OCI-LY7 (cell line): ENCODE measurements around the gene PPFIBP1. TPM values are rescaled to one million over a fixed set of nuclear protein-coding genes. Genes with fewer than 3 reads are reported as not detected.

ENCODE experiments used
- Bru-seq: library from RNA; stranded (reverse); fragments of 400-500 nt; gene quantifications from one replicate; lab custom pipeline; 2021; lab: Mats Ljungman, UMichigan
- BruChase-seq, 2 experiments: library from RNA; stranded (reverse); fragments of 400-500 nt; gene quantifications; one replicate each; lab custom pipeline; 2021; lab: Mats Ljungman, UMichigan
- BruUV-seq: library from RNA; stranded (reverse); fragments of 400-500 nt; replicated peaks from 2 replicates; lab custom pipeline; 2021; lab: Mats Ljungman, UMichigan
- CTCF ChIA-PET: fragments of 300-600 bp; sonication (Branson Sonifier 250); formaldehyde crosslinking; loops from one replicate; lab custom pipeline; 2022; ENCODE audit warnings: antibody characterized with exemption; ENCODE audit not compliant: unreplicated experiment; lab: Charles Lee
- POLR2A ChIA-PET: fragments of 300-600 bp; sonication (Branson Sonifier 250); formaldehyde crosslinking; loops from one replicate; lab custom pipeline; 2022; ENCODE audit warnings: antibody characterized with exemption; lab: Charles Lee
- DNase-seq: peaks from one replicate; pipeline ENCODE4 v3.0.0-alpha.2; 2015; ENCODE audit warnings: low spot score
- H2AFZ ChIP-seq: fragments of 200-600 bp; sonication (generic), shearing (Covaris generic); 2 replicates; pipeline ENCODE4 v1.6.1; 2014; ENCODE audit warnings: mild to moderate bottlenecking, antibody characterized with exemption, low read length, moderate library complexity
- H3K27ac ChIP-seq: fragments of 200-600 bp; sonication (generic); 2 replicates; pipeline ENCODE4 v1.5.1; 2014; ENCODE audit warnings: mixed run types, low read depth, mild to moderate bottlenecking, moderate library complexity, low read length, inconsistent platforms; ENCODE audit not compliant: poor library complexity, severe bottlenecking
- H3K36me3 ChIP-seq: fragments of 200-600 bp; sonication (generic); 2 replicates; pipeline ENCODE4 v1.6.1; 2014; ENCODE audit warnings: mild to moderate bottlenecking, antibody characterized with exemption, low read length, moderate library complexity, mixed read lengths; ENCODE audit not compliant: insufficient read depth
- H3K4me1 ChIP-seq: fragments of 200-600 bp; sonication (generic); 2 replicates; pipeline ENCODE4 v1.5.1; 2014; ENCODE audit warnings: mild to moderate bottlenecking, low read length; ENCODE audit not compliant: insufficient read depth, poor library complexity, severe bottlenecking
- H3K4me2 ChIP-seq: fragments of 200-600 bp; sonication (generic); 2 replicates; pipeline ENCODE4 v1.6.1; 2014; ENCODE audit warnings: mild to moderate bottlenecking, low read length
- H3K4me3 ChIP-seq: fragments of 200-600 bp; sonication (generic); 2 replicates; pipeline ENCODE4 v1.5.1; 2014; ENCODE audit warnings: mild to moderate bottlenecking, low read depth, low read length; ENCODE audit not compliant: poor library complexity, severe bottlenecking
- H3K79me2 ChIP-seq: fragments of 200-600 bp; sonication (generic); 2 replicates; pipeline ENCODE4 v1.6.1; 2016; ENCODE audit warnings: low read depth, mild to moderate bottlenecking, low read length, moderate library complexity, mixed read lengths; ENCODE audit not compliant: insufficient read depth
- H3K9me2 ChIP-seq: fragments of 200-600 bp; sonication (generic); 2 replicates; pipeline ENCODE4 v1.6.1; 2016; ENCODE audit warnings: mild to moderate bottlenecking, low read length, mixed read lengths; ENCODE audit not compliant: insufficient read depth
- H3K9me3 ChIP-seq: fragments of 200-600 bp; sonication (generic); 2 replicates; pipeline ENCODE4 v1.6.1; 2014; ENCODE audit warnings: mild to moderate bottlenecking, mixed run types, low read length, mixed read lengths
- H4K20me1 ChIP-seq: fragments of 200-600 bp; sonication (generic); 2 replicates; pipeline ENCODE4 v1.6.1; 2014; ENCODE audit warnings: mild to moderate bottlenecking, antibody characterized with exemption, low read length, moderate library complexity, mixed read lengths; ENCODE audit not compliant: insufficient read depth
- EZH2phosphoT487 ChIP-seq: fragments of 200-600 bp; sonication (generic); IDR thresholded peaks from 2 replicates; pipeline ENCODE4 v1.6.1; 2018; ENCODE audit warnings: low read depth, borderline replicate concordance, mild to moderate bottlenecking, mixed run types, antibody characterized with exemption, low read length, moderate library complexity, mixed read lengths
- intact Hi-C: fragments of 100-400 bp; cut with micrococcal nuclease; formaldehyde crosslinking; loops from one replicate; pipeline ENCODE4 v1.10.0; 2022; ENCODE audit not compliant: unreplicated experiment
- long read RNA-seq: library from polyadenylated mRNA; stranded (forward); transcript quantifications from one replicate; pipeline ENCODE4 v2.0.0, GENCODE V29; 2022
- total RNA-seq, 2 experiments: library from RNA; depleted of rRNA in 1 of 2; stranded (reverse); fragments of >200 nt in 1 of 2; shearing (Covaris generic) in 1 of 2; gene quantifications; 2 replicates each; pipeline ENCODE4 v1.2.3, GENCODE V29; 2014 to 2022
- TF ChIP-seq, protein P1 (sequence below): fragments of 200-600 bp; sonication (generic); conservative IDR thresholded peaks from 2 replicates; pipeline ENCODE4 v1.5.1; 2014; ENCODE audit warnings: mild to moderate bottlenecking, antibody characterized with exemption, low read length, moderate library complexity, mixed read lengths

Gene PPFIBP1
- total RNA-seq (2014; rRNA removed; shearing (Covaris generic)): 7.3 and 12.7 TPM in 2 replicates
- 12.1 and 14.6 TPM in 2 replicates for total RNA-seq (2022)
- percentile 50 among the genes with signal in this experiment for Bru-seq, nascent RNA
- percentile 44 among the genes with signal in this experiment for BruChase-seq, experiment 1, labeled RNA remaining after a 6-hour chase
- BruChase-seq, experiment 2, labeled RNA remaining after a 2-hour chase: percentile 45 among the genes with signal in this experiment
- long read RNA-seq, partial matches to known transcripts: 0 of 16 reads
- long read RNA-seq, other reads (novel, unspliced or antisense): 13 of 16 reads

DNA sequence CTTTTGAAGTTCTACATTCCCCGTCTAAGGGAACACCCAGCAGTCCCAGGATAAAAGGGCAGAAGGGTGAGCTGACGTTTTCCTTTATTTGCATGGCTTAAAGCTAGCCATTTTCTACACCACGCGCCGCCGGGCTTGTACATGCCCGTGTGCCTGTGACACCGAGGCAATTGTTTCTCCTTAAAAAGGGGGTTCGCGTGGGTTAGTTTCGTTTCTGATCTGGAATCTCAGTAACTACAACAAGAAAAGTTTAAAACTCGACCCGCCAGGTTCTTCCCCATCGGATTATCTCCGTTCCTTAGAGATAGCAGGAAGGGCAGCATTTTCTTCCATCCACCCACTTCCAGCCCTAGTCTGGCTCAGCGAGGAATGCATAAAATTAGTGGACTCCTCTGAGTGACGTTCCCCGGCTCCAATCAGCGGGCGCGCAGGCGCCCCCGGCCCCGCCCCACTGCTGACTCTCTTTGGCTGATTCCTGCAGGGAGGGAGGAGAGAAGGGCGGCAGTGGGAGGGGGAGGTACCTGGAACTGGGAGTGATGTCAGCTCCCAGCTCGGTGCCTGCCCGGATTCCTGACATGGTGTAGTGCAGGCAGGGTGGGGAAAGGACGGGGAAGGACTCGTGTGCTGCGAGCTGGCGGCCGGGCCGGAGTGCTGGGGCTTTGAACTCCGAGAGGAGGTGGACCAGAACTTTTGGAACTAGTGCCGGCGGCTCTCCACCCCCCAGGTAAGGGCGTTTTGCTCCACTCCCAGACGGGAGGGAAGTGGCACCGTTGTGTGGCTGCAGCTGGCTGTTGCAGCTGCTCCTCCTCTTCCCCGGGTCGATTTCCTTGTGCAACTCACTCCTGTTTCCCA, at the start of gene PPFIBP1:
Gene PPFIBP1, plus strand, starts transcription at position 565 of the 852 bp plus-strand sequence. CDS start 109,191 bp downstream, outside the sequence.
- intact Hi-C loops: loop anchor here (2.0 to 5.0 kb wide), 2 partner anchors 129 to 178 kb away; no protein-coding TSS in a partner anchor
- H2AFZ ChIP-seq: peak within 1 kb of the TSS; percentile 97
- H3K9me2 ChIP-seq: no peaks in the 10 kb centered on the region
- no peaks in the 10 kb centered on the region for H3K36me3 ChIP-seq
- H4K20me1 ChIP-seq: no peaks in the 10 kb centered on the region
- peak; percentile 91 for DNase-seq
- H3K4me2 ChIP-seq: peak within 1 kb of the TSS; percentile 82
- CTCF ChIA-PET: interaction anchor here (0.6 kb wide), 1 partner anchor 1091 kb away, joined by 3 read pairs; no protein-coding TSS in a partner anchor
- peaks cover 8% of the 10 kb centered on the region; the same call in 1 of the 2 replicates for H3K79me2 ChIP-seq
- no peaks in the 10 kb centered on the region for H3K9me3 ChIP-seq
- POLR2A ChIA-PET: interaction anchor here (0.5 to 2.1 kb wide), 10 partner anchors 9 to 909 kb away, joined by 3 to 12 read pairs (median 3); no protein-coding TSS in a partner anchor
- H3K27ac ChIP-seq: peak within 1 kb of the TSS; percentile 22
- BruUV-seq: no TSS peak
- H3K4me1 ChIP-seq: peaks cover 18% of the 10 kb centered on the region
- H3K4me3 ChIP-seq: peak within 1 kb of the TSS; percentile 88
- TF ChIP-seq EZH2phosphoT487: no peak
- TF ChIP-seq, protein P1, sequence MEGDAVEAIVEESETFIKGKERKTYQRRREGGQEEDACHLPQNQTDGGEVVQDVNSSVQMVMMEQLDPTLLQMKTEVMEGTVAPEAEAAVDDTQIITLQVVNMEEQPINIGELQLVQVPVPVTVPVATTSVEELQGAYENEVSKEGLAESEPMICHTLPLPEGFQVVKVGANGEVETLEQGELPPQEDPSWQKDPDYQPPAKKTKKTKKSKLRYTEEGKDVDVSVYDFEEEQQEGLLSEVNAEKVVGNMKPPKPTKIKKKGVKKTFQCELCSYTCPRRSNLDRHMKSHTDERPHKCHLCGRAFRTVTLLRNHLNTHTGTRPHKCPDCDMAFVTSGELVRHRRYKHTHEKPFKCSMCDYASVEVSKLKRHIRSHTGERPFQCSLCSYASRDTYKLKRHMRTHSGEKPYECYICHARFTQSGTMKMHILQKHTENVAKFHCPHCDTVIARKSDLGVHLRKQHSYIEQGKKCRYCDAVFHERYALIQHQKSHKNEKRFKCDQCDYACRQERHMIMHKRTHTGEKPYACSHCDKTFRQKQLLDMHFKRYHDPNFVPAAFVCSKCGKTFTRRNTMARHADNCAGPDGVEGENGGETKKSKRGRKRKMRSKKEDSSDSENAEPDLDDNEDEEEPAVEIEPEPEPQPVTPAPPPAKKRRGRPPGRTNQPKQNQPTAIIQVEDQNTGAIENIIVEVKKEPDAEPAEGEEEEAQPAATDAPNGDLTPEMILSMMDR: no peak

DNA sequence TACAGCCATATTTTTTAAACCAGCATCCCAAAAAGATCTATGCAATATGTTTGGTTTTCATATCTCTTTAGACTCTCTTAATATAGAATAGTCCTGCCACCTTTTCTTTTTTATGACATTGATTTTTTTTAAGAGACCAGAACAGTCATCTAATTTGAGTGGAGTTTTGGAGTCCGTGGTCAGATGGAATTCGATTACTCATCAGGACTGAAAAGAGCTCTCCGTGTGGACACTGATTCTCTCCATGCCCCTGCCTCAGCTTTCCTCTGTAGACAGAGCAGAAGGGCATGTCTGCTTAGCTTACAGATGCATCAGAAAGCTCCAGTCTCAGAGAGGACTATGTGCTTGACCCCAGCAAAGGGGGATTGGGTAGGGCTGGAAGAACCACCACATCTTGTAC, 49.7 kb upstream of the PPFIBP1 start:
- H3K9me2 ChIP-seq: no peaks in the 10 kb centered on the region
- H3K27ac ChIP-seq: no peak overlapping the region
- no peaks in the 10 kb centered on the region for H3K79me2 ChIP-seq
- ChIA-PET POLR2A (no interaction called here), CTCF (no interaction called here)
- no peak overlapping the region for H2AFZ ChIP-seq
- no peak for DNase-seq
- no peaks in the 10 kb centered on the region for H3K4me1 ChIP-seq
- H3K4me2 ChIP-seq: no peak overlapping the region
- BruUV-seq: no TSS peak
- H3K9me3 ChIP-seq: peaks cover 20% of the 10 kb centered on the region
- H3K36me3 ChIP-seq: no peaks in the 10 kb centered on the region
- H3K4me3 ChIP-seq: no peak overlapping the region
- no peaks in the 10 kb centered on the region for H4K20me1 ChIP-seq
- intact Hi-C loops: no loop called here
- TF ChIP-seq EZH2phosphoT487: no peak
- TF ChIP-seq, protein P1: no peak
